HG02759 (cell line): ENCODE data around the gene RPL9.
"Not testable (repeated sequence)": the region's sequence is repeated elsewhere in the genome, so short reads cannot be mapped to it uniquely, and the experiment has no call there.

Experiments used
- ATAC-seq: cut with Tn5 transposase; IDR thresholded peaks from one replicate; pipeline ENCODE4 v1.9.1; 2021; ENCODE audit warnings: mild to moderate bottlenecking, moderate library complexity; ENCODE audit not compliant: unreplicated experiment

The RPL9 gene

DNA sequence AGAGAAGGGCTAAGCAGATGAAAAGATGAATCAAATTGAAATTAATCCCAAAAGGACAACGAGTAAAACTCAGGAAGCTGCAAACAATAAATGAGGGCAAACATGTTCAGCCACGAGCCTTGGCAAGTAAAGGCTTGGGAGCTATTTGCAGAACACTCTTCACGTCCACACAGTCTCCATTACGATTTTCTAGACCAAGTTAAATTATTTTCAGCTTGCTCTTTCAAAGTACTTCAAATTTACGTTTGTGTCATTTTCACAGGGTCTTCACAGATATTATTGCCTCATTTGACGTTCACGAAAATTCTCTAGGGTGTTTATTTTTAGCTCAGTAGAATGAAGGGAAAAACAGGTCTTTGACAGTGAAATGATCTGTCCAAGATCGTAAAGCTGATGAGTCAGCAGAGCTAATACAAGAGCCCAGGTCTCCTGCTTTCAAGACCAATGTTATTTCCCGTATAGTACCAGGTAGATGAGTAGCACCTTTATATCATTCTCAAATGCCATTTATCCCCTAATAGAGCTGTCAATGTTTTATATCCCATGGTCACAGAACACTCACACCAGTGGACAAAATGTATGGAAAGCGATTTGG is 31.1 kb downstream of the RPL9 start:
- ATAC-seq = no peak

- ATAC-seq = no peak
Observed at GRCh38 chr4:39426728-39427127, 32.0 kb downstream of the RPL9 start.

DNA sequence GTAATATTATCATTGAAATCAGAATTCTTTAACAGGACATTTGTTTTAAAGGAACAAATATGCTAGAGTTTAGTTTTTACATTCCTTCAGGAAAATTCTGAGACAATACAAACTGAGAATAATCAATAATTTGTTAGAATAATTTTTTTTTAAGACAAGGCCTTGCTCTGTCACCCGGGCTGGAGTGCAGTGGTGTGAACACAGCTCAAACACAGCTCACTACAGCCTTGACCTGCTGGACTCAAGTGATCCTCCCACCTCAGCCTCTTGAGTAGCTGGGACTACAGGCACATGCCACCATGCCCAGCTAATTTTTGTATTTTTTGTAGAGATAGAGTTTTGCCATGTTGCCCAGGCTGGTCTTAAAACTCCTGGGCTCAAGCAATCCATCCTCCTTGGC is 33.4 kb downstream of the RPL9 start:
- not testable (repeated sequence) for ATAC-seq

DNA sequence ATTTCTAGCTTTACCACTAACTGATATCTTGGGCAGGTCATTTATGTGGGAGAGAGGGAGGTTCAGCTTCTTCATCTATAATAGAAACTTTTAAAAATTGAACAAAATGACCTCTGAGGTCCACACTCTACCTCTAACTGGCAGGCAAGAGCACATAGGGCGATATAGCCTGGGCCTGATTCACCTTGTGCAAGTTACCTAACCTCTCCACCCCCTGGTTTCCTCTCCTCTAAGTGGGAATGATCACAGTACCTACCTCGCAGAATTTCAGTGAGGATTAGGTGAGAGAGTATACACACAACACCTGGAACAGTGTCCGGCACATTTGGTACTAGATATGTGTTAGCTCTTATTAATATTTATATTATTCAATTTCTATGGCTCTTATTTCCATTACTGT is 36.5 kb downstream of the RPL9 start:
- no peak for ATAC-seq

GRCh38 chr4:39415678-39416283 is 42.9 kb downstream of the RPL9 start:
- ATAC-seq = no peak

DNA sequence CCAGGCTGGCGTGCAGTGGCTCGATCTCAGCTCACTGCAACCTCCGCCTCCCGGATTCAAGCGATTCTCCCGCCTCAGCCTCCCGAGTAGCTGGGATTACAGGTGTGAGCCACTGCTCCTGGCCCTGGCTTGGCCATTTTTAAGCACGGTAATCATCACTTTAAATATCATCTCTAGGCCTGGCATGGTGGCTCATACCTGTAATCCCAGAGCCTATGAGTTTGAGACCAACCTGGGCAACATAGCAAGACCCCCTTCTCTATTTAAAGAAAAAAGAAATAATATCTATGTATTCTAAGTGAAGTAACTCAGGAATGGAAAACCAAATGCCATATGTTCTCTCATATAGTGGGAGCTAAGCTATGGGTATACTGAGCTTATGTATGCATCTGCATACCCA is 47.2 kb downstream of the RPL9 start:
- not testable (repeated sequence) for ATAC-seq

- ATAC-seq = no peak
Observed at GRCh38 chr4:39410415-39410814, 48.3 kb downstream of the RPL9 start.

- ATAC-seq = no peak
Observed at GRCh38 chr4:39407584-39407885, 51.2 kb downstream of the RPL9 start.

DNA sequence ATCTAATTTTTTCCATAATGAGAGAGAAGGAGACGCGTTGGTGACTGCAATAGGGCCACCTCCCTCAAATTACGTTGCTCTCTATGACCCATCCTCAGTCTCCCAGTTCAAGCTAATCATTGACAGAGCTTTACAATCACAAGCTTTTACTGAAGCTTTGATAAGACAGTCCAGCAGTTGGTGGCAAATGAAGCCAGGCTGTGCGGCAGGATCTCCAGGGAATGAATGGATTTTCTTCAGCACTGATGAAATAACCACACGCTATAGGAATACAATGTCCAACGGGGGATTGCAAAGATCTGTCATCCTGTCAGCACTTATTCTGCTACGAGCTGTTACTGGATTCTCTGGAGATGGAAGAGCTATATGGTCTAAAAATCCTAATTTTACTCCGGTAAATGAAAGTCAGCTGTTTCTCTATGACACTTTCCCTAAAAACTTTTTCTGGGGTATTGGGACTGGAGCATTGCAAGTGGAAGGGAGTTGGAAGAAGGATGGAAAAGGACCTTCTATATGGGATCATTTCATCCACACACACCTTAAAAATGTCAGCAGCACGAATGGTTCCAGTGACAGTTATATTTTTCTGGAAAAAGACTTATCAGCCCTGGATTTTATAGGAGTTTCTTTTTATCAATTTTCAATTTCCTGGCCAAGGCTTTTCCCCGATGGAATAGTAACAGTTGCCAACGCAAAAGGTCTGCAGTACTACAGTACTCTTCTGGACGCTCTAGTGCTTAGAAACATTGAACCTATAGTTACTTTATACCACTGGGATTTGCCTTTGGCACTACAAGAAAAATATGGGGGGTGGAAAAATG is 51.7 kb downstream of the RPL9 start, which contains the start of gene KLB:
Gene KLB (plus strand): TSS at position 168 of the 821 bp plus-strand sequence. CDS start 20 bp downstream, at position 188.
- no peak for ATAC-seq
